Stimulated activated CD4-positive, alpha-beta T cell treated with anti-CD3 and anti-CD28 coated beads, Interleukin-12 subunit alpha, Interleukin-12 subunit beta, amount 100 ng/mL, for 4 hours (primary cell): ENCODE data around the gene ADPRM.
A peak's percentile ranks its signal among the peaks of the same experiment; 100 is the strongest.
"Not testable (repeated sequence)": the region's sequence is repeated elsewhere in the genome, so short reads cannot be mapped to it uniquely, and the experiment has no call there.

Source experiments
- DNase-seq: peaks from one replicate; pipeline ENCODE4 v3.0.0-alpha.2; 2020

ADPRM gene

DNA sequence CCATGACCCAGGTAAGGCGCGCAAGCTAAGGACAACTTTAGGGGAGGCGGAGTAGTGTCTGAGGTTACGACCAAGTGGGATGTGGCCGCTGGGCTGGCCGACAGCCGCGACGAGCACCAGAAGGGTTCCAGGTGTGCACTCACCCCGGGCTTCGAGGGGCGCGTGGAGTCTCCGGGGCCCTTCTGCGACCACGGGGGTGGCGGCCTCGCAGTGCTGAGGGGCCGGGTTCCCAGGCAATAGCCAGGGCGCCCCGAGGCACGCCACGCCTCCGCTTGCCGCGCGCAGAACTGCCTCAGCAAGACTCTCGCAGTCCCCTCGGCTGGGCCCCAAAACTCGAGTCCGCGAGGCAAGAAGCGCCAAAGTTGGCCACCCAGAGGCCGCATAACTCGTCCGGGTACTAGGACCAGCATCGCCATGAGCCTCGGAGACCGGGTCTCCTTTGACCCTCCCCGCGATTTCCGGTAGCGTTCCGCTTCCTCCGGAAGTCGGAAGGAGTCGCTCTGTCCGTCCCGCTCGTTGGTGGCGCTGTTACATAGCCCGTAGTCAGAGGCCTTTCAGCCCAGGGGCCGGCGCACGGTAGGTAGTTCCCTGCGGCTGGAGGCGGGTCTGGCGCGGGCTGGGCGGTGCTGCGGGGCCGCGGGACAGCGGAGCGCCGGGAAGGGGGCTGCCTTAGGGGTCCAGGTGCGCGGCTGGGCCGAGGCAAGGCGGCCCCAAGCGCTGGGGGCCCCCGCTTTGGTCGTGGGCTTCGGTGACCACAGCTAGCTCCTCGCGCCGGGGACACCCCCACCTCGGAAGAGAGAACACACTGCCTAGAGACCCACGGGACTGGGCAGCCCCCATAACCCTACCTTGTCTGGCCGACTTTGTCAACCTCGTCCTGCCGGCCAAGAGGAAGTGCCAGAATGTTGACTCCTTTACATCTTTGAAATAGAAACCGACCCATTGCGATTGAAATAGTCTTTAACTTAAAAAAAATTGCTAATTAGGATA lies at the start of gene ADPRM, which contains the start of gene SCO1:
Gene ADPRM, plus strand, starts transcription at position 503 of the 990 bp plus-strand sequence. CDS start 7,333 bp downstream, outside the sequence.
Gene SCO1, minus strand, starts transcription at position 442 of the 990 bp plus-strand sequence. Its CDS starts 26 bp downstream, at position 416.
- DNase-seq = peak; percentile 85

- no peak for DNase-seq
These were observed 49.0 kb upstream of the ADPRM start for GRCh38 chr17:10648381-10648780.

- DNase-seq = no peak
These were observed 48.4 kb upstream of the ADPRM start for GRCh38 chr17:10648956-10649355.

DNA sequence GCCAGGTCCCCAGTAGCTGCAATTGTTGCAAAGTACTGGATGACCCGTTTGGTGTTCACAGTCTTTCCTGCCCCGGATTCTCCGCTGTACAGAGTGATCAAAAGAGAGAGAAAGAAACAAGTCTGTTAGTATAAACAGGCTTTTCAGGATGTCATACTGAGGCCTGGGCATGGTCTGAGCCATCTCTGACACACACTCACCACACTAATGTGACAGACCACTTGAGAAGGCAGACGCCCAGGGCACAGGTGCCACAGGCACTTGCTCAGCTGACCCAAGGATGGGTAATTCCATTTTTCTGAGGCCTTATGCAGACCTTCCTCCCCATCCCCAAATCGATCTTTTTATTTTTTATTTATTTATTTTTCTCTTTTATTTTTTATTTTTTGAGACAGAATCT lies 47.8 kb upstream of the ADPRM start:
- DNase-seq = no peak

DNA sequence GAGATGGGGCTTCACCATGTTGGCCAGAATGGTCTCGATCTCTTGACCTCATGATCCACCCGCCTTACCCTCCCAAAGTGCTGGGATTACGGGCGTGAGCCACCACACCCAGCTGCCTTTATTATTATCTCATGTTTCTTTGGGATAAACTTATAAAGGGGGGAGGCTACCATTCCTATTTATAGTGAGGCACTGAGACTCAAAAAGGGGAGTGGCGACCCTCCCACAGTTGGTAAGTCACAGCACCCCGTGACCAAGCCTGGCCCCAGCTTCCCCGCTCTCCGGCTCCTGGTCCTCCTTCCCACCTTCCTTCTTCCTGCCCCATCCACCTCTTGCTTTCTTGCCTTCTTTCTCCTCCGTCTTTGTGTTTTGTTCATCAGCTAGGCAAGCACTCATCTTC lies 45.5 kb upstream of the ADPRM start:
- DNase-seq = no peak

DNA sequence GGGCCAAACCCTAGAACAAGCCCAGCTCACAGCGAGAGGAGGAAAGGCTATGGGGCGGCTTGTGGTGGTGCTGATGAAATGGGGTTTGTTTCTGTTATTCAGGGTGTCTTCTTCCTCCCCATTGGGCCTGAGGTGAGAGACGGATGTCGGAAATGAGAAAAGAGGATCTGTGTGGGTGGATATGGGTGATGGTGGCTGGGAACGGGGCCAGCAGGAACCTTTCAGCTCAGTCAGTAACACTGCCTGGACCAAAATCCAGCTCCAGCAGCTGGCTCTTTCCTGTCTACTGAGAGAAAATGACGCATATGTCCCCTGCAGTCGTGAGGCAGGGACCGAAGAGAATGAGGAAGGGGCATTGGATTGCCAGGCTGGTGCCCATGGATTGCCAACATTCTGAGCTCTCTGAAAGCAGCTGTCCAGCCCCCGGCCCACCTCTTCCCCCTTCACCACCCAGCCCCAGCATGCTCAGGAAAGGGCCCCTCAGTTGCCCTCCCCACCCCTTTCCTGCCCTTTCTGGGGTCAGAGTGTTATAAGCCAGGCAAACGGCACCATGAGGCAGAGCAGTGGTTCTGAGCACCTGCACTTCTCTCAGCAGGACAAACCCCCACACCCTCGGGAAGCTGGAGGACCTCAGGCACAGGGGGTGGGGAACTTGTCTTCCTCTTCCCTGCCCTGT lies 44.3 kb upstream of the ADPRM start:
- no peak for DNase-seq

- no peak for DNase-seq
These were observed 43.4 kb upstream of the ADPRM start for GRCh38 chr17:10653987-10654386.

DNA sequence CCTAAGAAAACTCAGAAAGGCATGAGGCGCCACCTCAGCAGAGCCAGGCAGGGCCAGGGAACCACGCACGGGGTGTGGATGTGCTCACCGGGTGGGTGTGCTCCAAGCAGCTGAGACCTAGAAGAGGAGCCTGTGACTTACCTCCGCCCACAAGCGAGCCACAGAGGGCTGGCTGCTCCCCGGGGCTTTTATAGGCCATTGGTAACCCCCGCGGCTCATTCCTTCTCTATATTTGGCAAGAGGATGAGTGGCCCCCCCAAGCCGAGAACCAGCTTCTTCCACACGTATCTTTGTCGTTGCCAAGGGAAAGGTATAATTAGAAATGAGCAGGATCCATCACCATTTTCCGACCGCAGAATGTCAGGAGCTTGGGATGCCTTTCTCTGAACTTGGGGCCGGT lies 40.2 kb upstream of the ADPRM start, which contains the start of gene MYH3:
Gene MYH3, minus strand, starts transcription at position 162 of the 400 bp plus-strand sequence. CDS start 2,245 bp downstream, outside the sequence.
- no peak for DNase-seq

DNA sequence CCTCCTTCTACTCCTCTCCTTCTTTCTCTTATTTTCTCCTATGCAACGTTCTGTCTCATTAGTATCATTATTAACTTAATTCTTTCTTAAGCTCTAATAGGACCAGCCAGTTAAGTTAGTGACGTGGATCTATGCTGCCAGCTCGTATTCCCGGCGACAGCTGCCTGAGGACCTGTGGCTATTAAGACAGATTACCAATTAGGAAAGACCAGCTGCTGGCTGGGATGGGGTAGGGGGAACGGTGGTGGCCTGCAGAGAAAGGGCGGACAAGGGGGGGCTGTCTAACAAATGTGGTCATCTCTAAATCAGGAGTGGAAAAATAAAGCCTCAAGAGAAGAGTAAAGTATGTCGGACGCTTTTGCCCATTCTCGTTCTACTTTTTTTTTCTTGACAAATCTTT lies 39.5 kb upstream of the ADPRM start:
- no peak for DNase-seq

DNA sequence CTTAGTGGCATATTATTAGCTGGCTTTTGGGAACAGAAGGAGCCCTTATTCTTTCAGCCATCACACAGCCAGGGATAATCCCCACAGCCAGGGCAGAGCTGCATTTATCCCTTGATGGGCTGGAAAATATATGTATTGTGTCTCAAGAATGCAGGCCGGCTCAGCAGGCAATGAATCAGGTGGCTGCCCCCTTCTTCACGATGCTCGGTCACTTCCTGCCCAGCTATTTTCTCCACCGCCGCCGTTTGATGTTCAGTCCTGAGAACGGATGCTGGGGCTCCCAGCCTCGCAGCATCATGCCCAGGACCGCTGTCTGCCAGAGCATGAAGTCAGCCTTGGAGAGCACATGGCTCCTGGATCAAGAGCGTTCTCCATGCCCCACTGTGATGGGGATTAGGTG lies 36.0 kb upstream of the ADPRM start:
- DNase-seq = no peak

DNA sequence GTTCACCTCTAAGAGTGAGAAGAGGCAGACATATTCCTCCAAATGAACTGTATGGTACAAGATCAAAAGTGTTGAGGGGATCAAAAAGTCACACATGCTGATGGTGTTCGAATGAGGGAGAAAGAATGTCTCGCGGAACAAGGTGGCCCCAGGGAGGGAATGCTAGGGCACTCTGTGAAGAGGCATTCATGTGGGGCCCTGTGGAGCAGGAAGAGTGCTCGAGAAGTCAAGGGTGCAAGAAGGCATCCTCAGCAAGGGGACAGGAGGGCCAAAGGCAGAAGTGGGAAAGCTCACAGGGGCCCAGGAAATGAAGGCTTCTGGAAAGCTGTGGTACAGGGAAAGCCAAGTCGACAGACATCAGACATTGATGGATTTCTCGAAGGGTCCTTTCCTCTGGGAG lies 34.2 kb upstream of the ADPRM start:
- DNase-seq = no peak

DNA sequence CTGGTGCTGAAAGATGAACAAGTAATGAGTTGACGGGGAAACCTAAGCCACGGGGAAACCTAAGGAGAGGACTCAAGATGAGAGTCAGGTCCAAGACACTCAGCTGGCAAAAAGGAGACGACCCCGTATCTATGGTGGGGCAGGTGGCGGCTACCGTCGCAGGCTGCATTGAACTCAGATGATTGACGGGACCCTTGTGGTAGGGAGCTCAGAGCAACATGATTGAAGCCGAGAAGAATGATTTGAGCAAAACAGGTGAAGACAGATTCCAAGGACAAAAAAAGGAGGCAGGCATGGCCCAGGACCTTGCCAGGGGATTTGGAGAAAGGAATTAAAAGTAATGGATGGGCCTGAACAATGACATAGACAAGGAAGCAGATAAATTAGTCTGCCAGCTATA lies 32.8 kb upstream of the ADPRM start:
- DNase-seq = no peak

- DNase-seq = no peak
These were observed 30.5 kb upstream of the ADPRM start for GRCh38 chr17:10666906-10667305.

- no peak for DNase-seq
These were observed 28.6 kb upstream of the ADPRM start for GRCh38 chr17:10668775-10669174.

GRCh38 chr17:10673312-10673711 lies 24.1 kb upstream of the ADPRM start:
- no peak for DNase-seq

DNA sequence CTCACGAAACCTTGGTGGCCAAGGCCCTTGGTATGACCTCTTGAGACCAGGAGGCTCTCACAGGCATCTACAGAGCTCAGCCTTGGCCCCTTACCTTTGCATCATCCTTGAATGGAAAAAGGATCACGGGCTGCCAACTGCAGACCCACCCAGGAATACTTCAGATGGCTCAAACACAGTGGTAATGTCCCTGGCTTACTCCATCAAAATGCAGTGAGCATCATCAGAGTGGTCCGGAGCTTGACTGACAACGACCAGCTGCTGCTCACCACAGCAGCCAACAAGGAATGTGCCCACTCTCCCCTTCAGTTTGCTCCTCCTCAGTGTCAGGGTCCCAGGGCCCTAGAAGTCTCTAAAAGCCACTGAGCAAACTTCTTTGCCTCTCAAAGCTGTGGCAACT lies 22.7 kb upstream of the ADPRM start:
- DNase-seq = no peak

GRCh38 chr17:10681866-10682446 lies 15.4 kb upstream of the ADPRM start:
- DNase-seq = no peak

- DNase-seq = no peak
These were observed 13.5 kb upstream of the ADPRM start for GRCh38 chr17:10683853-10684252.

DNA sequence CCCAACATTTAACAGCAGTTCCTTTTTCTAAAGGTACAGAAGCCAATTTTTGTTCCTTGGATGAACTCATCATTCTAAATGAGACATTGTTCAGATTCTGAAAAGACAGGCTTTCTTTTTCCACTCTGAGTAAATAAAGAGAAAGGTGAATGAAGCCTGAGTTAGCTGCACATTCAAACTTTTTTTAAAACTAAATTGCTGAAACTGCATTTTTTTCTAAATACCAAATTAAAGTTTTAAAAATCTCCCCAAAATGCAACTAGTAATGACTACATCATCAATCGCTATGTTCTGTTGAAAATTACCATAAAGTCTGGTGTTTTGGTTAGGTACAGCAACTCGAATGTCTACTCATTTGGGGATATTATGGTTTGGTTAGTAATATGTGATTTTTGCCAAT lies 9.9 kb upstream of the ADPRM start:
- no peak for DNase-seq

GRCh38 chr17:10695875-10696407 lies 1.5 kb upstream of the ADPRM start:
- not testable (repeated sequence) for DNase-seq

- no peak for DNase-seq
These were observed 863 bp downstream of the ADPRM start for GRCh38 chr17:10698096-10698818.

- DNase-seq = no peak
These were observed 2.5 kb downstream of the ADPRM start for GRCh38 chr17:10699856-10700255.
